Osteoblast (primary cell): Measurements from ENCODE around the gene LOXL4. TPM values are rescaled to one million over a fixed set of nuclear protein-coding genes. Genes with fewer than 3 reads are reported as not detected.

ENCODE experiments used
- DNase-seq: peaks from one replicate; pipeline ENCODE4 v3.0.0; 2011; ENCODE audit warnings: low spot score, mixed read lengths; ENCODE audit not compliant: insufficient read length; ENCODE audit errors: missing footprints
- H2AFZ ChIP-seq: 2 replicates; pipeline ENCODE4 v1.6.0; 2011; ENCODE audit warnings: mild to moderate bottlenecking, low read length
- H3K27ac ChIP-seq: 2 replicates; pipeline ENCODE4 v1.5.1; 2011; ENCODE audit warnings: mild to moderate bottlenecking, low read depth, low read length, moderate library complexity
- H3K27me3 ChIP-seq: 2 replicates; pipeline ENCODE4 v1.6.0; 2012; ENCODE audit warnings: mild to moderate bottlenecking, control low read depth, inconsistent platforms, low read length, moderate library complexity; ENCODE audit not compliant: insufficient read depth
- H3K36me3 ChIP-seq: 2 replicates; pipeline ENCODE4 v1.5.1; 2011; ENCODE audit warnings: mild to moderate bottlenecking, low read length, control low read depth, moderate library complexity; ENCODE audit not compliant: insufficient read depth
- H3K4me1 ChIP-seq: 2 replicates; pipeline ENCODE4 v1.5.1; 2011; ENCODE audit warnings: mild to moderate bottlenecking, low read length, control low read depth, moderate library complexity; ENCODE audit not compliant: insufficient read depth
- H3K4me2 ChIP-seq: 2 replicates; pipeline ENCODE4 v1.6.0; 2011; ENCODE audit warnings: mild to moderate bottlenecking, low read length; ENCODE audit not compliant: insufficient read depth
- H3K4me3 ChIP-seq: fragments of 200-600 bp; sonication (generic); 3 replicates; pipeline ENCODE4 v1.5.1; 2012; ENCODE audit warnings: mild to moderate bottlenecking, low read length, inconsistent platforms; ENCODE audit not compliant: insufficient read depth
- H3K79me2 ChIP-seq: 2 replicates; pipeline ENCODE4 v1.6.0; 2012; ENCODE audit warnings: mild to moderate bottlenecking, low read length, control low read depth, inconsistent platforms; ENCODE audit not compliant: insufficient read depth
- H3K9me3 ChIP-seq: 2 replicates; pipeline ENCODE4 v1.5.1; 2011; ENCODE audit warnings: low read depth, low read length, control low read depth
- H4K20me1 ChIP-seq: 2 replicates; pipeline ENCODE4 v1.6.0; 2012; ENCODE audit warnings: mild to moderate bottlenecking, low read length, control low read depth; ENCODE audit not compliant: insufficient read depth
- CTCF ChIP-seq: IDR thresholded peaks from 2 replicates; pipeline ENCODE4 v1.5.1; 2011; ENCODE audit warnings: mild to moderate bottlenecking, low read depth, low read length, moderate library complexity; ENCODE audit errors: extremely low read depth
- total RNA-seq: library from RNA; depleted of rRNA; stranded (reverse); fragments of >200 nt; gene quantifications from 2 replicates; pipeline ENCODE4 v1.2.3, GENCODE V29; 2012

The LOXL4 gene
- total RNA-seq, 1 donor: 36.6 TPM

- TF ChIP-seq CTCF: no peak
Observed at GRCh38 chr10:98209441-98209840, 58.6 kb downstream of the LOXL4 start.

DNA sequence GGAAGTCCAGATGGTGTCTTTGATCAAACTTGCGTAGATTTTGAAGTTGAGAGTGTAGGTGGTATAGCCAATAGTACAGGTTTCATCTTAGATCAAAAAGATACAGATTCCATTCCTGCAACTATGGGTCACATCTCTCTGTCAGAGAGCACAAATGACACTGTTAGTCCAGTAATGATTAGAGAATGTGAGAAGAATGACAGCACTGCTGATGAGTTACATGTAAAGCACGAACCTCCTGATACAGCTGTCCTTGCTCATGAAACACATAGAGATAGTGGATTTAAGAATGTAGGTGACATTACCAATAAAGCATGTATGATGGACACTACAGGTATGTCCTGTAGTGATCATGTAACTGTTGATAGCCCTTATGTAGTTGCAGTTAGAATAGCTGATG lies 59.1 kb downstream of the LOXL4 start:
- TF ChIP-seq CTCF: no peak
- no peak for DNase-seq
- no peak overlapping the region for H3K27ac ChIP-seq

More at GRCh38 chr10:98209441-98209840, 58.6 kb downstream of the LOXL4 start:
- Histone ChIP-seq H4K20me1 (no peaks in the 10 kb centered on the region), H3K4me2 (no peak overlapping the region), H2AFZ (no peak overlapping the region), H3K9me3 (no peaks in the 10 kb centered on the region), H3K36me3 (no peaks in the 10 kb centered on the region), H3K4me3 (no peak overlapping the region), H3K79me2 (peaks cover 14% of the 10 kb centered on the region), H3K4me1 (no peaks in the 10 kb centered on the region), H3K27me3 (no peaks in the 10 kb centered on the region), H3K27ac (no peak overlapping the region)
- DNase-seq: no peak

DNA sequence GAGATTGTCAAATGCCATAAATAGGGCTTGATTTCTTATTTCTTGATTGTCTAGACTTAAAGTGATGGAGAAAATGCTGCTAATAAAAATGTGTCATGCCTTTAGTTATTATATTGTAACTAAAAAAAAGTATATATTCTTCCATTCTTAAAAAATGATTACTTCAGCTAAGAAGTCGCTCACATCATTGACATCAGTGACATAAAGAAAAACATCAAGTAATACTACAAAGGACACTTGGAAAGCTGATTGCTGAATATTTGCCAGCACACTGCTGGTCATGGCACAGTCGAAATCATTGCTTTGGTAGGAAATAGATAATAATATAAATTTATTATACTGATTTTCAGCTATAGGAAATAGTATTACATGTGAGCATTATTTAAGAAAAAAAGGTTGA lies 62.6 kb downstream of the LOXL4 start:
- no peak for DNase-seq
- Histone ChIP-seq H3K4me3 (no peak overlapping the region), H3K4me1 (no peaks in the 10 kb centered on the region), H2AFZ (no peak overlapping the region), H4K20me1 (no peaks in the 10 kb centered on the region), H3K27ac (no peak overlapping the region), H3K27me3 (no peaks in the 10 kb centered on the region), H3K4me2 (no peak overlapping the region), H3K36me3 (no peaks in the 10 kb centered on the region), H3K9me3 (no peaks in the 10 kb centered on the region), H3K79me2 (peaks cover 4% of the 10 kb centered on the region)
- TF ChIP-seq CTCF: no peak

More for the DNA sequence above, 59.1 kb downstream of the LOXL4 start:
- Histone ChIP-seq H3K79me2 (peaks cover 12% of the 10 kb centered on the region), H3K4me1 (no peaks in the 10 kb centered on the region), H3K9me3 (no peaks in the 10 kb centered on the region), H2AFZ (no peak overlapping the region), H4K20me1 (no peaks in the 10 kb centered on the region), H3K4me2 (no peak overlapping the region), H3K36me3 (no peaks in the 10 kb centered on the region), H3K27me3 (no peaks in the 10 kb centered on the region), H3K4me3 (no peak overlapping the region)

DNA sequence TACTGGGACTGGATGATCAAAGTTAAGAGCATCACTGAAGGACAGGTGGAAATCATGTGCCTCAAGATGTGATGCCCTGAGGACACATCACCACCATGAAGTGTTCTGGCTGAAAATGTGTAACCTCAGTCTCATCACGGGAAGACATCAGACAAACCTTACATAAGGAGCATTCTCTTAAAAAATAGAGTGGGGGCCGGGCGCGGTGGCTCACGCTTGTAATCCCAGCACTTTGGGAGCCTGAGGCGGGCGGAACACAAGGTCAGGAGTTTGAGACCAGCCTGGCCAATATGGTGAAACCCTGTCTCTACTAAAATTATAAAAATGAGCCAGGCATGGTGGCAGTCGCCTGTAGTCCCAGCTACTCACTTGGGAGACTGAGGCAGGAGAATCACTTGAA lies 65.6 kb downstream of the LOXL4 start:
- Histone ChIP-seq H3K4me1 (no peaks in the 10 kb centered on the region), H3K9me3 (no peaks in the 10 kb centered on the region), H4K20me1 (peaks cover 3% of the 10 kb centered on the region), H3K79me2 (peaks cover 7% of the 10 kb centered on the region), H2AFZ (no peak overlapping the region), H3K27ac (no peak overlapping the region), H3K4me3 (no peak overlapping the region), H3K4me2 (no peak overlapping the region), H3K27me3 (no peaks in the 10 kb centered on the region), H3K36me3 (no peaks in the 10 kb centered on the region)
- TF ChIP-seq CTCF: no peak
- DNase-seq: no peak
